A375 (cell line): ENCODE data around the gene BABAM2. TPM values are rescaled to one million over a fixed set of nuclear protein-coding genes. Genes with fewer than 3 reads are reported as not detected.

Experiments
- small RNA-seq: library from RNA; depleted of rRNA; stranded (forward); fragments of <200 nt; gene quantifications from one replicate; pipeline ENCODE3, GENCODE V24; 2014
- total RNA-seq: library from RNA; depleted of rRNA; stranded (reverse); fragments of >200 nt; shearing (Covaris generic); gene quantifications from 2 replicates; pipeline ENCODE4 v1.2.3, GENCODE V29; 2014; rRNA removed

The BABAM2 gene
- total RNA-seq = 22.6 and 28.6 TPM in 2 replicates

GRCh38 chr2:27890146-27890923 is at the start of gene BABAM2, which contains the start of gene RBKS:
Gene BABAM2, plus strand, starts transcription at chr2:27890729. Its CDS starts 3,828 bp downstream, at chr2:27894557.
Gene RBKS, minus strand, starts transcription at chr2:27890387. Its CDS starts 42 bp downstream, at chr2:27890345.

Small RNA genes lying within 50 kb of the gene (small RNA-seq; reads per million reads assigned to genes)
- gene MIR4263 (not detected), gene RF02271 (not detected)

Other genes starting within 250 kb of the BABAM2 start
- 20.2 and 21.6 TPM in 2 replicates for gene SUPT7L, start 227.1 kb upstream of the BABAM2 start, total RNA-seq
- 33.5 and 36.7 TPM in 2 replicates for gene SLC4A1AP, start 226.8 kb upstream of the BABAM2 start, total RNA-seq
- 186 and 251 TPM in 2 replicates for gene MRPL33, start 119.0 kb upstream of the BABAM2 start, total RNA-seq
- 1.2 TPM in 2 replicates for gene RBKS, start 342 bp upstream of the BABAM2 start, total RNA-seq